Lung microvascular endothelial cell (primary cell): Measurements from ENCODE around the gene HMX2. TPM values are rescaled to one million over a fixed set of nuclear protein-coding genes. Genes with fewer than 3 reads are reported as not detected.
A peak's percentile ranks its signal among the peaks of the same experiment; 100 is the strongest.

ENCODE experiments used
- DNase-seq, 2 donors: peaks; one replicate each; pipeline versions ENCODE4 v3.0.0 to v3.0.0-alpha.2; 2010; ENCODE audit warnings: low read depth in 2 of 2
- total RNA-seq: library from RNA; depleted of rRNA; stranded (reverse); fragments of >200 nt; gene quantifications from 2 replicates; pipeline ENCODE4 v1.2.1, GENCODE V29; 2014

The HMX2 gene
- total RNA-seq: not detected in 2 replicates

- no peak for DNase-seq
These were observed at the start of gene HMX2 for GRCh38 chr10:123147635-123148413. TSS of gene HMX2 (plus strand) at chr10:123148136. CDS start at chr10:123148379, 243 bp downstream.

GRCh38 chr10:123100030-123100762 lies 47.7 kb upstream of the HMX2 start:
- no peak for DNase-seq

GRCh38 chr10:123101872-123102271 lies 46.1 kb upstream of the HMX2 start:
- no peak for DNase-seq

- no peak for DNase-seq
These were observed 45.3 kb upstream of the HMX2 start for GRCh38 chr10:123102673-123103072.

- no peak for DNase-seq
These were observed 44.0 kb upstream of the HMX2 start for GRCh38 chr10:123103944-123104343.

GRCh38 chr10:123109466-123109865 lies 38.5 kb upstream of the HMX2 start:
- DNase-seq: no peak

- DNase-seq: no peak
These were observed 30.1 kb upstream of the HMX2 start for GRCh38 chr10:123117644-123118417.

GRCh38 chr10:123119081-123119480 lies 28.9 kb upstream of the HMX2 start:
- no peak for DNase-seq

GRCh38 chr10:123126246-123126645 lies 21.7 kb upstream of the HMX2 start:
- no peak for DNase-seq

- no peak for DNase-seq
These were observed 18.2 kb upstream of the HMX2 start for GRCh38 chr10:123129618-123130271.

GRCh38 chr10:123132576-123133477 lies 15.1 kb upstream of the HMX2 start:
- peak; percentile 86 to 89 for DNase-seq

GRCh38 chr10:123133541-123134342 lies 14.2 kb upstream of the HMX2 start:
- DNase-seq: no peak

GRCh38 chr10:123134343-123134914 lies 13.5 kb upstream of the HMX2 start:
- DNase-seq: no peak

DNA sequence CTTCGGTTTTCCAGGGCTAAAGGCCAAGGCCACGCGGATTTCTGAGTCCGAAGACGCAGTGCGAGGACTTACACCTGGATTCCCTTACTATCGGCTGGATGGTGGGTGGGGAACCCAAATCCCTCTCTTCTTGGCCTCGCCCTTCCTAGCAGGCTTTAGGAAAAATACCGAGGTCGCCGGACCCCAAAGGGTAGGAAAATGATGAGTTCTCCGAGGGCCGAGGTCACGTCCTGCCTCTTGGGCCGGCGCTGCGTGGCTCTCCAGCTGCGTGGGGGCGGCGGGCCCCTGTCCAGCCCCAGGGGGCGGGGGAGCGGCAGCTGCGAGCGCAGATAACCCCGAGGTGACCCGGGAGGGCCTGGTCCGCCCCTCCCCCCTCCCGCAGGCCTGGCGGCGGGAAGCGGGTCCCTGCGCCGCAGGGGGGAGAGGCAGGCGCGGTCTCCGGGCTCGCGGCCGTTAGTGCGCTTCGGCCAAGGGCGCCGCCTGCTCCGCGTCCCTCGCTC lies 13.0 kb upstream of the HMX2 start:
- no peak for DNase-seq

DNA sequence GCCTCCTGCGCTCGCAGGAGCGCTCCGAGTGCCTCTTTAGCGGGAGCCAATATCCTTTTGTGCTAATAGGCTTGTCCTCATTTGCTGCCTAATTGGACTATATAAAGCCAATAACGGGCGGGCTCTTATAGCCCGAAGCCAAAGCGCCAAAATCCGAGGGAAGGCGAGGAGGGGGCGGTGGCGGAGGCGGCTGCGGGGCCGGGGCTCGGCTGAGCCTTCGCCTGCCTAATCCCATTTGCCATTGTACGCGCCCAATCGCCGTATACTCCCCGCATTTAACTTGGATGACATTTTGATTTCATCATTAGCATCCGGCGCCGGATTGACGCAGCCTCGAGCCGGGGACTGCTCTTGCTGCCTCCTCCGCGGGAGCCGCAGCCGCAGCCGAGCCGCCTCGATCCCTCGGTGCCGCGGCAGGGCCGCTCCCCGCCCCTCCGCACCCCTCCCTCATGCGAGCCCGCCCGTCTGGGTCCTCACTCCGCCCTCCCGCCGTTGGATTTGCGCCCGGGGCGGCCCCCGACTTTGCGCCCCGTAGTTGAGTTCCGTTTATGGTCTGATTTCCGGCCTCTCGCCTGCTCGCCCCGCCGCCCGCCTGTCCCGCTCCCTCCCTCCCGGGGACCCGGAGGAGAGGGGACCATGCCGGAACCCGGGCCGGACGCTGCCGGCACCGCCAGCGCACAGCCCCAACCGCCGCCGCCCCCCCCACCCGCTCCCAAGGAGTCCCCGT lies 12.4 kb upstream of the HMX2 start, which contains the start of gene HMX3:
TSS of gene HMX3 (plus strand) at position 556 of the 727 bp plus-strand sequence. CDS start at position 637, 81 bp downstream.
- no peak for DNase-seq

GRCh38 chr10:123136221-123136805 lies 11.6 kb upstream of the HMX2 start:
- DNase-seq: no peak

DNA sequence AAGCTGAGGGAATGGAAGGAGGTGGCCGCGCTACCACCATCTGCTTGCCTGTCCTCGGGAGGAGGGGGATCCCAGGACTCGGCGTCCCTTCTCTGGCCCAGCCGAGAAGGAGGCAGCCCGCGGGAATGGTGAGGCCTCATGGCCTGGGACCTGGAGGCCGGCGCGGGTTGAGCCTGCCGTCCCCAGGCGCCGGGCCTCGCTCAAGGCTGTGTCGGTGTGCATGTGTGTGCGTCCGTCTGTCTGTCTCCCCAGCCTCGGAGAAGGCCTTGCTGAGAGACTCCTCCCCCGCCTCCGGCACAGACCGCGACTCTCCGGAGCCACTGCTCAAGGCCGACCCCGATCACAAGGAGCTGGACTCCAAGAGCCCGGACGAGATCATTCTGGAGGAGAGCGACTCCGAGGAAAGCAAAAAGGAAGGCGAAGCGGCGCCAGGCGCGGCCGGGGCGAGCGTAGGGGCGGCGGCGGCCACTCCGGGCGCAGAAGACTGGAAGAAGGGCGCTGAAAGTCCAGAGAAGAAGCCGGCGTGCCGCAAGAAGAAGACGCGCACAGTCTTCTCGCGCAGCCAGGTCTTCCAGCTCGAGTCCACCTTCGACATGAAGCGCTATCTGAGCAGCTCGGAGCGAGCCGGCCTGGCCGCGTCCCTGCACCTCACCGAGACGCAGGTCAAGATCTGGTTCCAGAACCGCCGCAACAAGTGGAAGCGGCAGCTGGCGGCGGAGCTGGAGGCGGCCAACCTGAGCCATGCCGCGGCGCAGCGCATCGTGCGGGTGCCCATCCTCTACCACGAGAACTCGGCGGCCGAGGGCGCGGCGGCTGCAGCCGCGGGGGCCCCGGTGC lies 10.9 kb upstream of the HMX2 start:
- DNase-seq: no peak
